SK-N-MC (cell line): ENCODE results near the gene SLC4A3.

Experiments used
- DNase-seq: peaks from one replicate; pipeline ENCODE4 v3.0.0-alpha.2; 2011; ENCODE audit warnings: low read depth, low spot score
- H3K27ac ChIP-seq: fragments of 200-600 bp; sonication (generic); 2 replicates; pipeline ENCODE4 v1.5.1; 2016; ENCODE audit warnings: mixed run types
- H3K36me3 ChIP-seq: fragments of 200-600 bp; sonication (generic); 2 replicates; pipeline ENCODE4 v1.6.1; 2017; ENCODE audit warnings: antibody characterized with exemption, low read length, mixed read lengths; ENCODE audit not compliant: insufficient read depth
- H3K4me3 ChIP-seq: fragments of 200-600 bp; sonication (generic); 2 replicates; pipeline ENCODE4 v1.5.1; 2016
- H3K9ac ChIP-seq: fragments of 200-600 bp; sonication (generic); 2 replicates; pipeline ENCODE4 v1.8.0; 2017; ENCODE audit warnings: mixed run types, mixed read lengths; ENCODE audit not compliant: insufficient read length
- H3K9me3 ChIP-seq: fragments of 200-600 bp; sonication (generic); 2 replicates; pipeline ENCODE4 v1.6.1; 2017; ENCODE audit warnings: low read depth, mild to moderate bottlenecking, antibody characterized with exemption, low read length, moderate library complexity, mixed read lengths
- EZH2 ChIP-seq: fragments of 200-600 bp; sonication (generic); IDR thresholded peaks from one replicate; pipeline ENCODE4 v1.6.1; 2017; ENCODE audit warnings: antibody characterized with exemption
- FOXP2 ChIP-seq: optimal IDR thresholded peaks from 2 replicates; pipeline ENCODE3; 2011; ENCODE audit warnings: mild to moderate bottlenecking, moderate library complexity; ENCODE audit not compliant: insufficient read depth; ENCODE audit errors: extremely low read length, control extremely low read depth
- POLR2AphosphoS5 ChIP-seq: IDR thresholded peaks from 2 replicates; pipeline ENCODE4 v1.6.1; 2012; ENCODE audit warnings: mild to moderate bottlenecking, low read depth, low read length, borderline replicate concordance

Gene SLC4A3

GRCh38 chr2:219616550-219616949 is 10.9 kb upstream of the SLC4A3 start:
- DNase-seq, result no peak
- TF ChIP-seq FOXP2, result no peak
- H3K9me3 ChIP-seq, result no peaks in the 10 kb centered on the region
- H3K9ac ChIP-seq, result no peak overlapping the region
- no peak overlapping the region for H3K4me3 ChIP-seq
- H3K36me3 ChIP-seq, result no peaks in the 10 kb centered on the region; the same call in 1 of the 2 replicates
- no peak overlapping the region for H3K27ac ChIP-seq

GRCh38 chr2:219618733-219619122 is 8.7 kb upstream of the SLC4A3 start:
- DNase-seq, result no peak
- no peak overlapping the region for H3K27ac ChIP-seq
- H3K9ac ChIP-seq, result no peak overlapping the region
- TF ChIP-seq POLR2AphosphoS5 (no peak), EZH2 (no peak), FOXP2 (no peak)
- no peaks in the 10 kb centered on the region; the same call in 1 of the 2 replicates for H3K36me3 ChIP-seq
- H3K9me3 ChIP-seq, result no peaks in the 10 kb centered on the region
- H3K4me3 ChIP-seq, result no peak overlapping the region

GRCh38 chr2:219619235-219619634 is 8.2 kb upstream of the SLC4A3 start:
- Histone ChIP-seq H3K9me3 (no peaks in the 10 kb centered on the region), H3K4me3 (no peak overlapping the region), H3K9ac (no peak overlapping the region), H3K27ac (no peak overlapping the region), H3K36me3 (no peaks in the 10 kb centered on the region; the same call in 1 of the 2 replicates)
- no peak for TF ChIP-seq EZH2
- TF ChIP-seq POLR2AphosphoS5, result no peak
- no peak for TF ChIP-seq FOXP2
- DNase-seq, result no peak

GRCh38 chr2:219620546-219620945 is 6.9 kb upstream of the SLC4A3 start:
- H3K36me3 ChIP-seq, result no peaks in the 10 kb centered on the region; the same call in 1 of the 2 replicates
- TF ChIP-seq FOXP2 (no peak), EZH2 (no peak), POLR2AphosphoS5 (no peak)
- DNase-seq, result no peak

GRCh38 chr2:219621935-219622334 is 5.5 kb upstream of the SLC4A3 start:
- Histone ChIP-seq H3K9ac (no peak overlapping the region), H3K9me3 (no peaks in the 10 kb centered on the region), H3K27ac (no peak overlapping the region), H3K36me3 (no peaks in the 10 kb centered on the region), H3K4me3 (no peak overlapping the region)
- DNase-seq, result no peak
- TF ChIP-seq POLR2AphosphoS5, result no peak
- TF ChIP-seq EZH2, result no peak
- no peak for TF ChIP-seq FOXP2

More at GRCh38 chr2:219620546-219620945, 6.9 kb upstream of the SLC4A3 start:
- Histone ChIP-seq H3K9me3 (no peaks in the 10 kb centered on the region), H3K9ac (no peak overlapping the region), H3K4me3 (no peak overlapping the region), H3K27ac (no peak overlapping the region)

GRCh38 chr2:219622472-219622871 is 5.0 kb upstream of the SLC4A3 start:
- H3K9me3 ChIP-seq, result no peaks in the 10 kb centered on the region
- no peak overlapping the region for H3K4me3 ChIP-seq
- H3K36me3 ChIP-seq, result no peaks in the 10 kb centered on the region
- DNase-seq, result no peak
- H3K27ac ChIP-seq, result no peak overlapping the region
- H3K9ac ChIP-seq, result no peak overlapping the region
- no peak for TF ChIP-seq EZH2
- TF ChIP-seq FOXP2, result no peak
- no peak for TF ChIP-seq POLR2AphosphoS5

- H3K9ac ChIP-seq, result no peak overlapping the region
- H3K4me3 ChIP-seq, result no peak overlapping the region
- no peak for DNase-seq
Observed at GRCh38 chr2:219624565-219624964, 2.9 kb upstream of the SLC4A3 start.

GRCh38 chr2:219625179-219625578 is 2.3 kb upstream of the SLC4A3 start:
- H3K9me3 ChIP-seq, result no peaks in the 10 kb centered on the region
- H3K27ac ChIP-seq, result no peak overlapping the region
- H3K9ac ChIP-seq, result no peak overlapping the region
- no peaks in the 10 kb centered on the region for H3K36me3 ChIP-seq
- no peak for DNase-seq
- TF ChIP-seq POLR2AphosphoS5, result no peak
- no peak for TF ChIP-seq FOXP2
- no peak for TF ChIP-seq EZH2
- no peak overlapping the region for H3K4me3 ChIP-seq

More at GRCh38 chr2:219624565-219624964, 2.9 kb upstream of the SLC4A3 start:
- Histone ChIP-seq H3K36me3 (no peaks in the 10 kb centered on the region), H3K9me3 (no peaks in the 10 kb centered on the region), H3K27ac (no peak overlapping the region)
- TF ChIP-seq EZH2, result no peak
- no peak for TF ChIP-seq FOXP2
- no peak for TF ChIP-seq POLR2AphosphoS5

- H3K27ac ChIP-seq, result no peak overlapping the region
- no peaks in the 10 kb centered on the region for H3K36me3 ChIP-seq
- no peak for TF ChIP-seq POLR2AphosphoS5
- no peak for TF ChIP-seq FOXP2
- no peak for TF ChIP-seq EZH2
- no peak overlapping the region for H3K4me3 ChIP-seq
- H3K9ac ChIP-seq, result no peak overlapping the region
- no peak for DNase-seq
- no peaks in the 10 kb centered on the region for H3K9me3 ChIP-seq
Observed at GRCh38 chr2:219626540-219626939, 890 bp upstream of the SLC4A3 start.
